HepG2 (cell line): ENCODE measurements around the gene GNMT. TPM values are rescaled to one million over a fixed set of nuclear protein-coding genes. Genes with fewer than 3 reads are reported as not detected.
A peak's percentile ranks its signal among the peaks of the same experiment; 100 is the strongest.

Experiments
- ATF5 ChIP-seq: sonication (generic); formaldehyde crosslinking; IDR thresholded peaks from 2 replicates; pipeline ENCODE4 v1.4.0; 2020; ENCODE audit warnings: mild to moderate bottlenecking, low read depth, missing genetic modification reagents
- ATF6 ChIP-seq: sonication (generic); formaldehyde crosslinking; conservative IDR thresholded peaks from 2 replicates; pipeline ENCODE4 v1.4.0; 2020; ENCODE audit warnings: missing genetic modification reagents
- BCLAF1 ChIP-seq: fragments of 450-650 bp; IDR thresholded peaks from 2 replicates; pipeline ENCODE4 v1.6.1; 2017; ENCODE audit warnings: mild to moderate bottlenecking
- CENPT ChIP-seq: sonication (generic); formaldehyde crosslinking; IDR thresholded peaks from 2 replicates; pipeline ENCODE4 v1.8.0; 2022; ENCODE audit warnings: low read depth, mild to moderate bottlenecking, moderate library complexity, missing genetic modification reagents
- GFI1 ChIP-seq: sonication (generic); formaldehyde crosslinking; IDR thresholded peaks from 2 replicates; pipeline ENCODE4 v1.5.0; 2020; ENCODE audit warnings: missing genetic modification reagents, mild to moderate bottlenecking, borderline replicate concordance
- HES4 ChIP-seq: sonication (generic); formaldehyde crosslinking; IDR thresholded peaks from 2 replicates; pipeline ENCODE4 v1.9.0; 2021; ENCODE audit warnings: mild to moderate bottlenecking, missing genetic modification reagents, borderline replicate concordance
- KAT2B ChIP-seq: fragments of 150-350 bp; IDR thresholded peaks from 2 replicates; pipeline ENCODE4 v1.6.1; 2014; ENCODE audit warnings: low read depth, low read length, borderline replicate concordance
- MXD4 ChIP-seq: IDR thresholded peaks from 2 replicates; pipeline ENCODE4 v1.6.1; 2016; ENCODE audit warnings: mild to moderate bottlenecking, missing biosample characterization, missing genetic modification reagents
- NR2F6 ChIP-seq, 2 experiments: IDR thresholded peaks; 2 replicates each; pipeline ENCODE4 v1.6.1; 2016; ENCODE audit warnings: antibody characterized with exemption in 1 of 2, mild to moderate bottlenecking in 1 of 2
- RBM22 ChIP-seq: fragments of 200-400 bp; formaldehyde crosslinking; optimal IDR thresholded peaks from 2 replicates; pipeline ENCODE3; 2017; ENCODE audit warnings: mild to moderate bottlenecking, low read length, moderate library complexity
- SIX4 ChIP-seq: sonication (generic); formaldehyde crosslinking; IDR thresholded peaks from 2 replicates; pipeline ENCODE4 v1.4.0; 2020; ENCODE audit warnings: missing genetic modification reagents
- SNAPC5 ChIP-seq: sonication (generic); formaldehyde crosslinking; IDR thresholded peaks from 2 replicates; pipeline ENCODE4 v1.8.1; 2023; ENCODE audit warnings: mild to moderate bottlenecking, missing genetic modification reagents, borderline replicate concordance
- SNRNP70 ChIP-seq: fragments of 200-400 bp; formaldehyde crosslinking; IDR thresholded peaks from 2 replicates; pipeline ENCODE4 v1.6.1; 2017; ENCODE audit warnings: mild to moderate bottlenecking, low read depth, low read length, moderate library complexity
- SYNCRIP ChIP-seq: fragments of 200-400 bp; formaldehyde crosslinking; IDR thresholded peaks from 2 replicates; pipeline ENCODE4 v1.6.1; 2018; ENCODE audit warnings: mild to moderate bottlenecking, low read depth, low read length; ENCODE audit not compliant: insufficient read depth
- TEF ChIP-seq: sonication (generic); formaldehyde crosslinking; IDR thresholded peaks from 2 replicates; pipeline ENCODE4 v1.5.0; 2020; ENCODE audit warnings: missing genetic modification reagents
- ZMYM4 ChIP-seq: sonication (generic); formaldehyde crosslinking; IDR thresholded peaks from 2 replicates; pipeline ENCODE4 v1.8.1; 2023; ENCODE audit warnings: mild to moderate bottlenecking, missing genetic modification reagents
- ZNF17 ChIP-seq: sonication (generic); formaldehyde crosslinking; IDR thresholded peaks from 2 replicates; pipeline ENCODE4 v1.5.0; 2020; ENCODE audit warnings: mild to moderate bottlenecking, missing genetic modification reagents
- ZNF597 ChIP-seq: sonication (generic); formaldehyde crosslinking; IDR thresholded peaks from 2 replicates; pipeline ENCODE4 v1.5.0; 2020; ENCODE audit warnings: missing genetic modification reagents
- ZNF7 ChIP-seq: IDR thresholded peaks from 2 replicates; pipeline ENCODE4 v1.6.1; 2016; ENCODE audit warnings: missing biosample characterization, missing genetic modification reagents
- ZNF83 ChIP-seq: sonication (generic); formaldehyde crosslinking; IDR thresholded peaks from 2 replicates; pipeline ENCODE4 v1.4.0; 2020; ENCODE audit warnings: missing genetic modification reagents, mild to moderate bottlenecking, borderline replicate concordance
- polyA plus RNA-seq, 8 experiments: library from polyadenylated mRNA; depleted of rRNA in 3 of 8; stranded (reverse) in 7 of 8; unstranded in 1 of 8; fragments of >200 nt; fragmentation: Illumina TruSeq in 4 of 8; extraction: Trizol in 4 of 8; gene quantifications; 2 replicates each; pipeline versions ENCODE4 v1.2.1 to v1.2.3, GENCODE V29; 2011 to 2016; ENCODE audit warnings: low read depth in 4 of 8, missing spikeins in 1 of 8, mixed read lengths in 1 of 8; ENCODE audit not compliant: insufficient read depth in 1 of 8
- total RNA-seq, 5 experiments: library from RNA; depleted of rRNA; stranded (reverse); fragments of >200 nt; fragmentation: Illumina TruSeq; extraction: Trizol; gene quantifications; 2 replicates each; pipeline ENCODE4 v1.2.3, GENCODE V29; 2016; ENCODE audit warnings: low read depth in 1 of 5

Gene GNMT
- total and polyA plus RNA-seq, 2 of the 13 experiments (the other 11 are each of a cell fraction or from before 2014, with no cell fraction given): 2.8 to 7.0 TPM

- no peak for TF ChIP-seq BCLAF1
- no peak for TF ChIP-seq MXD4 (CRISPR knock-in tag)
- TF ChIP-seq ZNF17 (CRISPR knock-in tag): no peak
- TF ChIP-seq TEF (CRISPR knock-in tag): 0 out of 2 replicates have a peak, but pooled peaks have one; percentile 28
- TF ChIP-seq SNRNP70: no peak
- no peak for TF ChIP-seq ATF6 (CRISPR knock-in tag)
- TF ChIP-seq CENPT: no peak
- no peak for TF ChIP-seq ZNF83
- no peak for TF ChIP-seq SYNCRIP
- peak; percentile 75; the same call in 1 of the 2 replicates for TF ChIP-seq GFI1 (CRISPR knock-in tag)
- no peak for TF ChIP-seq KAT2B
- peak; percentile 78 for TF ChIP-seq ZMYM4
- no peak for TF ChIP-seq ATF5 (CRISPR knock-in tag)
- no peak for TF ChIP-seq SIX4 (CRISPR knock-in tag)
- no peak for TF ChIP-seq RBM22
- TF ChIP-seq HES4 (CRISPR knock-in tag): 0 out of 2 replicates have a peak, but pooled peaks have one; percentile 29
- TF ChIP-seq ZNF597: no peak
- TF ChIP-seq SNAPC5 (CRISPR knock-in tag): 0 out of 2 replicates have a peak, but pooled peaks have one; percentile 62
- TF ChIP-seq ZNF7 (CRISPR knock-in tag): no peak
- no peak for TF ChIP-seq NR2F6 (IDR thresholded peaks at IDR 0.05)
- 0 out of 2 replicates have a peak, but pooled peaks have one; percentile 5 for TF ChIP-seq NR2F6 (CRISPR knock-in tag; IDR thresholded peaks at IDR 0.05)
Measured at GRCh38 chr6:42984001-42984923, 23.7 kb downstream of the GNMT start, which contains the start of gene PPP2R5D (continued).
